Measurements from ENCODE around the gene FOXO3. TPM values are rescaled to one million over a fixed set of nuclear protein-coding genes. Genes with fewer than 3 reads are reported as not detected.
A peak's percentile ranks its signal among the peaks of the same experiment; 100 is the strongest.

Gene FOXO3
- total RNA-seq, 4 donors from 2014 or later: 111 to 293 (median 183) TPM

- no peaks in the 10 kb centered on the region for H3K4me1 ChIP-seq
- H3K4me3 ChIP-seq: no peak overlapping the region
- intact Hi-C loops (cut with DNase I; ENCODE audit: low total_unique reads) (loop anchor here (10.0 kb wide), 1 partner anchor 410 kb away; no protein-coding TSS in a partner anchor), in situ Hi-C loops (cut with MboI; ENCODE audit: low sequenced_read_pairs in 4 of 4) (loop anchor here in 3 of 4 donors (10.0 to 25.0 kb wide), 2 partner anchors 410 to 537 kb away; no protein-coding TSS in a partner anchor)
- TF ChIP-seq CTCF (IDR thresholded peaks at IDR 0.05 in 4 of 5, conservative IDR thresholded peaks at IDR 0.05 in 1 of 5) (no peak), POLR2A (IDR thresholded peaks at IDR 0.05) (no peak)
- H3K36me3 ChIP-seq: peaks cover 0 to 13% of the 10 kb centered on the region in 2 donors
- H3K27ac ChIP-seq: no peak overlapping the region
- H3K27me3 ChIP-seq: no peaks in the 10 kb centered on the region
- no peak for ATAC-seq
- H3K9me3 ChIP-seq: no peaks in the 10 kb centered on the region
- DNase-seq: no peak
Measured at GRCh38 chr6:108524528-108525248, 36.0 kb upstream of the FOXO3 start.

DNA sequence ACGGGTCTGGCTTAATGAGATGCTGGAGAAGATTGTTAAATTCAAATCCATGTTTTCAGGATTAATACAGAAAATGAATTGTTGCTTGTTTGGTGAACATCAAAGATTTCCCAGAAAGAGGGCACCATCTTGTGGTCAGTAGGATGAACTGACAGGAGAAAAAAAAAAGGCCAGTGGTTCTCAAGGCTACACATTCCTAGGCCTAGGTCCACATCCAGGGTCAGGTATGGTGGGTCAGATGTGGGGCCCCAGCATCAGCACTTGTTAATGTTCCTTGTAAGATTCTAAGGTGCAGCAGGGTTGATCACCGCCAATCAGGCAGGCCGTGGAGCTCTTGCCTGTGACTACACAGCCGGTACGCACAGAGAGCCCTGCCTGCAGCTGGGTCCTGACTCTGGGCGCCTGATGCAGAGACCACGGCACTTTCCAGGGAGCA, 34.0 kb upstream of the FOXO3 start:
- intact Hi-C loops (cut with DNase I; ENCODE audit: low total_unique reads) (loop anchor here (2.0 to 10.0 kb wide), 2 partner anchors 412 to 550 kb away; no protein-coding TSS in a partner anchor), in situ Hi-C loops (cut with MboI; ENCODE audit: low sequenced_read_pairs in 4 of 4) (loop anchor here in 2 of 4 donors (10.0 kb wide), 1 partner anchor 412 kb away; no protein-coding TSS in a partner anchor)
- no peaks in the 10 kb centered on the region for H3K4me1 ChIP-seq
- ATAC-seq (peak in 1 of 2 donors; percentile 52), DNase-seq (no peak)
- TF ChIP-seq CTCF (IDR thresholded peaks at IDR 0.05 in 4 of 5, conservative IDR thresholded peaks at IDR 0.05 in 1 of 5) (peak; percentile 66 to 84 (median 70)), POLR2A (IDR thresholded peaks at IDR 0.05) (no peak)
- H3K27me3 ChIP-seq: no peaks in the 10 kb centered on the region
- H3K9me3 ChIP-seq: no peaks in the 10 kb centered on the region
- H3K36me3 ChIP-seq: no peaks in the 10 kb centered on the region
- no peak overlapping the region for H3K4me3 ChIP-seq
- no peak overlapping the region for H3K27ac ChIP-seq

GRCh38 chr6:108528878-108529277, 31.8 kb upstream of the FOXO3 start:
- no peak for TF ChIP-seq POLR2A (IDR thresholded peaks at IDR 0.05)
- TF ChIP-seq CTCF (IDR thresholded peaks at IDR 0.05 in 4 of 5, conservative IDR thresholded peaks at IDR 0.05 in 1 of 5): no peak
- H3K9me3 ChIP-seq: no peaks in the 10 kb centered on the region
- ATAC-seq (peak in 1 of 2 donors; percentile 57), DNase-seq (no peak)
- intact Hi-C loops (cut with DNase I; ENCODE audit: low total_unique reads): loop anchor here (10.0 kb wide), 1 partner anchor 414 kb away; no protein-coding TSS in a partner anchor
- H3K27me3 ChIP-seq: no peaks in the 10 kb centered on the region
- H3K4me3 ChIP-seq: no peak overlapping the region
- H3K4me1 ChIP-seq: no peaks in the 10 kb centered on the region
- H3K27ac ChIP-seq: no peak overlapping the region
- in situ Hi-C loops (cut with MboI; ENCODE audit: low sequenced_read_pairs in 4 of 4): loop anchor here in 2 of 4 donors (10.0 kb wide), 1 partner anchor 414 kb away; no protein-coding TSS in a partner anchor
- H3K36me3 ChIP-seq: no peaks in the 10 kb centered on the region

GRCh38 chr6:108531332-108531731, 29.4 kb upstream of the FOXO3 start:
- H3K36me3 ChIP-seq: no peaks in the 10 kb centered on the region
- TF ChIP-seq CTCF (IDR thresholded peaks at IDR 0.05 in 4 of 5, conservative IDR thresholded peaks at IDR 0.05 in 1 of 5) (no peak), POLR2A (IDR thresholded peaks at IDR 0.05) (no peak)
- intact Hi-C loops (cut with DNase I; ENCODE audit: low total_unique reads): no loop called here
- H3K4me1 ChIP-seq: no peaks in the 10 kb centered on the region
- H3K27ac ChIP-seq: no peak overlapping the region
- no peaks in the 10 kb centered on the region for H3K9me3 ChIP-seq
- in situ Hi-C loops (cut with MboI; ENCODE audit: low sequenced_read_pairs in 4 of 4): loop anchor here in 1 of 4 donors (10.0 kb wide), 1 partner anchor 353 kb away; no protein-coding TSS in a partner anchor
- ATAC-seq (no peak), DNase-seq (no peak)
- H3K27me3 ChIP-seq: no peaks in the 10 kb centered on the region
- no peak overlapping the region for H3K4me3 ChIP-seq

All from gastrocnemius medialis (tissue), 4 donors.